Liver (tissue), 9 donors: ENCODE results near the gene BCL2L1. TPM values are rescaled to one million over a fixed set of nuclear protein-coding genes. Genes with fewer than 3 reads are reported as not detected.

Experiments used
- DNase-seq: peaks from one replicate; pipeline ENCODE4 v3.0.0-alpha.2; 2017; ENCODE audit warnings: low spot score
- H3K27ac ChIP-seq, 2 donors: one replicate each; pipeline ENCODE4 v1.7.0; 2013; ENCODE audit warnings: inconsistent platforms in 2 of 2, low read length in 2 of 2, control low read depth in 1 of 2, low read depth in 1 of 2, mild to moderate bottlenecking in 1 of 2
- H3K27me3 ChIP-seq, 4 donors: one replicate each; pipeline versions ENCODE4 v1.6.1 to v1.7.0; 2013; ENCODE audit warnings: low read length in 3 of 4, inconsistent platforms in 1 of 4, mild to moderate bottlenecking in 1 of 4, moderate library complexity in 1 of 4; ENCODE audit not compliant: control insufficient read depth in 4 of 4, insufficient read depth in 4 of 4
- H3K36me3 ChIP-seq, 4 donors: one replicate each; pipeline versions ENCODE4 v1.6.1 to v1.7.0; 2013; ENCODE audit warnings: low read length in 3 of 4, mild to moderate bottlenecking in 3 of 4, low read depth in 1 of 4, moderate library complexity in 1 of 4; ENCODE audit not compliant: control insufficient read depth in 4 of 4, insufficient read depth in 3 of 4
- H3K4me1 ChIP-seq, 4 donors: one replicate each; pipeline versions ENCODE4 v1.6.1 to v1.7.0; 2013; ENCODE audit warnings: low read length in 3 of 4, mild to moderate bottlenecking in 3 of 4, moderate library complexity in 1 of 4; ENCODE audit not compliant: control insufficient read depth in 4 of 4, insufficient read depth in 4 of 4
- H3K4me3 ChIP-seq, 3 donors: one replicate each; pipeline versions ENCODE4 v1.6.1 to v1.7.0; 2013; ENCODE audit warnings: low read length in 3 of 3, control low read depth in 1 of 3, low read depth in 1 of 3, mild to moderate bottlenecking in 1 of 3
- H3K9ac ChIP-seq, 2 donors: one replicate each; pipeline ENCODE4 v1.7.0; 2013; ENCODE audit warnings: low read length in 2 of 2, mild to moderate bottlenecking in 2 of 2, moderate library complexity in 2 of 2, control low read depth in 1 of 2, low read depth in 1 of 2
- H3K9me3 ChIP-seq, 4 donors: one replicate each; pipeline versions ENCODE4 v1.6.1 to v1.7.0; 2013; ENCODE audit warnings: low read length in 3 of 4; ENCODE audit not compliant: control insufficient read depth in 4 of 4
- ATF3 ChIP-seq: IDR thresholded peaks from 2 replicates; pipeline ENCODE4 v1.6.1; 2016; ENCODE audit warnings: antibody characterized with exemption
- CTCF ChIP-seq: fragments of 150-350 bp; IDR thresholded peaks from 2 replicates; pipeline ENCODE4 v1.5.1; 2017; ENCODE audit warnings: improper control_type of control experiment, low read depth, low read length; ENCODE audit not compliant: missing input control
- EGR1 ChIP-seq, 2 donors: IDR thresholded peaks; 2 replicates each; pipeline ENCODE4 v1.6.1; 2016 to 2018; ENCODE audit warnings: antibody characterized with exemption in 2 of 2, low read depth in 2 of 2
- FOXA1 ChIP-seq: IDR thresholded peaks from 2 replicates; pipeline ENCODE4 v1.6.1; 2016; ENCODE audit warnings: antibody characterized with exemption
- FOXA2 ChIP-seq: IDR thresholded peaks from 2 replicates; pipeline ENCODE4 v1.6.1; 2016; ENCODE audit warnings: antibody characterized with exemption
- GABPA ChIP-seq, 2 donors: IDR thresholded peaks in 1 of 2; conservative IDR thresholded peaks in 1 of 2; 2 replicates each; pipeline ENCODE4 v1.6.1; 2016; ENCODE audit warnings: antibody characterized with exemption in 2 of 2, mild to moderate bottlenecking in 1 of 2, moderate library complexity in 1 of 2
- HNF4A ChIP-seq, 2 donors: conservative IDR thresholded peaks; 2 replicates each; pipeline ENCODE4 v1.6.1; 2016; ENCODE audit warnings: antibody characterized with exemption in 2 of 2, mild to moderate bottlenecking in 2 of 2
- HNF4G ChIP-seq: IDR thresholded peaks from 2 replicates; pipeline ENCODE4 v1.6.1; 2016; ENCODE audit warnings: antibody characterized with exemption
- JUND ChIP-seq, 2 donors: IDR thresholded peaks; 2 replicates each; pipeline ENCODE4 v1.6.1; 2016; ENCODE audit warnings: antibody characterized with exemption in 2 of 2
- MAX ChIP-seq: IDR thresholded peaks from 2 replicates; pipeline ENCODE4 v1.6.1; 2016; ENCODE audit warnings: antibody characterized with exemption
- NR2F2 ChIP-seq: IDR thresholded peaks from 2 replicates; pipeline ENCODE4 v1.6.1; 2016; ENCODE audit warnings: antibody characterized with exemption
- RAD21 ChIP-seq, 2 donors: IDR thresholded peaks; 2 replicates each; pipeline ENCODE4 v1.6.1; 2016; ENCODE audit warnings: antibody characterized with exemption in 2 of 2, mild to moderate bottlenecking in 2 of 2
- REST ChIP-seq: IDR thresholded peaks from 2 replicates; pipeline ENCODE4 v1.6.1; 2016; ENCODE audit warnings: antibody characterized with exemption, mild to moderate bottlenecking
- RXRA ChIP-seq, 2 donors: IDR thresholded peaks; 2 replicates each; pipeline ENCODE4 v1.6.1; 2017 to 2018; ENCODE audit warnings: antibody characterized with exemption in 2 of 2, mild to moderate bottlenecking in 1 of 2
- SP1 ChIP-seq: IDR thresholded peaks from 2 replicates; pipeline ENCODE4 v1.6.1; 2018; ENCODE audit warnings: antibody characterized with exemption, mild to moderate bottlenecking
- TAF1 ChIP-seq: conservative IDR thresholded peaks from 2 replicates; pipeline ENCODE4 v1.6.1; 2016; ENCODE audit warnings: antibody characterized with exemption, mild to moderate bottlenecking
- YY1 ChIP-seq: IDR thresholded peaks from 2 replicates; pipeline ENCODE4 v1.6.1; 2016; ENCODE audit warnings: antibody characterized with exemption, mild to moderate bottlenecking
- ZBTB33 ChIP-seq: IDR thresholded peaks from 2 replicates; pipeline ENCODE4 v1.6.1; 2016; ENCODE audit warnings: antibody characterized with exemption
- WGBS: extraction: QIAGEN DNeasy Blood & Tissue Kit; methylation state at CpG from one replicate; pipeline ENCODE4 v1.1.7; 2013; 5-methylcytosine and 5-hydroxymethylcytosine counted together
- polyA plus RNA-seq, 2 donors: library from polyadenylated mRNA; stranded (reverse) in 1 of 2; unstranded in 1 of 2; fragments of 200-250 nt in 1 of 2; fragments of >200 nt in 1 of 2; fragmentation: Nextera tagmentation in 1 of 2; extraction: Ambion mirVana in 1 of 2; gene quantifications; one replicate each; pipeline versions ENCODE4 v1.2.1 to v1.2.3, GENCODE V29; 2013 to 2015
- total RNA-seq, 2 donors: library from RNA; depleted of rRNA; stranded (reverse); fragments of >200 nt; gene quantifications; one replicate each; pipeline ENCODE4 v1.2.3, GENCODE V29; 2014
- donor health status: healthy.
- donor health status: healthy.
- donor health status: healthy.
- donor health status: healthy.
- donor health status: healthy.

Gene BCL2L1
- total and polyA plus RNA-seq, 4 donors, result 29.7 to 124 (median 46.0) TPM

- Histone ChIP-seq H3K27ac (no peak overlapping the region), H3K27me3 (no peaks in the 10 kb centered on the region), H3K36me3 (peaks cover 3 to 12% (median 5%) of the 10 kb centered on the region in 4 donors), H3K4me3 (no peak overlapping the region), H3K9ac (no peak overlapping the region), H3K9me3 (no peaks in the 10 kb centered on the region), H3K4me1 (peaks cover 10 to 38% (median 33%) of the 10 kb centered on the region in 4 donors)
- WGBS, result 71% methylated on average over 2 of the region's 2 CpGs
- TF ChIP-seq RAD21 (IDR thresholded peaks at IDR 0.05) (no peak), HNF4G (no peak), JUND (IDR thresholded peaks at IDR 0.05) (no peak), REST (no peak), SP1 (no peak), TAF1 (no peak), FOXA2 (no peak), GABPA (IDR thresholded peaks at IDR 0.05 in 1 of 2, conservative IDR thresholded peaks at IDR 0.05 in 1 of 2) (no peak), HNF4A (conservative IDR thresholded peaks at IDR 0.05) (no peak), CTCF (no peak), ZBTB33 (no peak), ATF3 (no peak), EGR1 (IDR thresholded peaks at IDR 0.05; ENCODE audit: low read depth in 2 of 2) (no peak), RXRA (IDR thresholded peaks at IDR 0.05) (no peak), FOXA1 (no peak), NR2F2 (no peak), YY1 (no peak), MAX (no peak)
- DNase-seq, result no peak
These were observed 39.7 kb downstream of the BCL2L1 start for GRCh38 chr20:31682927-31683326.
